B cell (primary cell): ENCODE data around the gene ITGB8.

ENCODE experiments used
- CTCF ChIP-seq: fragments of 200-600 bp; IDR thresholded peaks from one replicate; pipeline ENCODE4 v1.8.0; 2022; ENCODE audit warnings: antibody characterized with exemption, mild to moderate bottlenecking
- EZH2 ChIP-seq: IDR thresholded peaks from 2 replicates; pipeline ENCODE4 v1.6.1; 2012; ENCODE audit warnings: borderline replicate concordance, low read depth, mild to moderate bottlenecking, moderate library complexity, low read length; ENCODE audit not compliant: insufficient read depth, poor library complexity, severe bottlenecking

- TF ChIP-seq CTCF (no peak), EZH2 (no peak)
These were observed 24.3 kb upstream of the ITGB8 start for GRCh38 chr7:20306180-20306946.
